C1 segment of cervical spinal cord (tissue), 14 donors: Measurements from ENCODE around the gene ARID4B.
"Not testable (repeated sequence)": the region's sequence is repeated elsewhere in the genome, so short reads cannot be mapped to it uniquely, and the experiment has no call there.

Experiments used
- DNase-seq, 14 donors: peaks; one replicate each; lab custom pipeline; 2025; lab: John Stamatoyannopoulos, UW

The ARID4B gene

GRCh38 chr1:235161685-235162327, 166.2 kb downstream of the ARID4B start:
- DNase-seq: peak in 2 of 14 donors; percentile 15 to 28

- DNase-seq: peak; percentile 45 to 95 (median 86)
Measured at GRCh38 chr1:235160957-235161684, 166.9 kb downstream of the ARID4B start, which contains the start of gene RBM34. Gene RBM34 (minus strand): TSS chr1:235161250. CDS start chr1:235161226, 24 bp downstream.

GRCh38 chr1:235160383-235160956, 167.5 kb downstream of the ARID4B start:
- DNase-seq: no peak

GRCh38 chr1:235159930-235160329, 168.0 kb downstream of the ARID4B start:
- DNase-seq: not testable (repeated sequence)

- DNase-seq: not testable (repeated sequence)
Measured at GRCh38 chr1:235159284-235159683, 168.7 kb downstream of the ARID4B start.

GRCh38 chr1:235158680-235159079, 169.3 kb downstream of the ARID4B start:
- DNase-seq: no peak

GRCh38 chr1:235157150-235157549, 170.8 kb downstream of the ARID4B start:
- no peak for DNase-seq

- DNase-seq: no peak
Measured at GRCh38 chr1:235156740-235157139, 171.2 kb downstream of the ARID4B start.

GRCh38 chr1:235156265-235156664, 171.7 kb downstream of the ARID4B start:
- DNase-seq: no peak

GRCh38 chr1:235152235-235152634, 175.7 kb downstream of the ARID4B start:
- no peak for DNase-seq

- DNase-seq: no peak
Measured at GRCh38 chr1:235151033-235151432, 176.9 kb downstream of the ARID4B start.

GRCh38 chr1:235149824-235150223, 178.2 kb downstream of the ARID4B start:
- no peak for DNase-seq

GRCh38 chr1:235147269-235147668, 180.7 kb downstream of the ARID4B start:
- no peak for DNase-seq

GRCh38 chr1:235145639-235146038, 182.3 kb downstream of the ARID4B start:
- DNase-seq: no peak

- no peak for DNase-seq
Measured at GRCh38 chr1:235142991-235143390, 185.0 kb downstream of the ARID4B start.

- DNase-seq: no peak
Measured at GRCh38 chr1:235139315-235139714, 188.7 kb downstream of the ARID4B start.

GRCh38 chr1:235138821-235139220, 189.2 kb downstream of the ARID4B start:
- no peak for DNase-seq

- no peak for DNase-seq
Measured at GRCh38 chr1:235136111-235136510, 191.9 kb downstream of the ARID4B start.

- DNase-seq: no peak
Measured at GRCh38 chr1:235134171-235134570, 193.8 kb downstream of the ARID4B start.

- no peak for DNase-seq
Measured at GRCh38 chr1:235133086-235133485, 194.9 kb downstream of the ARID4B start.

GRCh38 chr1:235131961-235132360, 196.0 kb downstream of the ARID4B start:
- DNase-seq: no peak

GRCh38 chr1:235130766-235131270, 197.2 kb downstream of the ARID4B start:
- DNase-seq: no peak
